GM12878 (cell line): Measurements from ENCODE around the gene FSTL4. TPM values are rescaled to one million over a fixed set of nuclear protein-coding genes. Genes with fewer than 3 reads are reported as not detected.

ENCODE experiments used
- ATAC-seq: fragments of 200-7000 bp; cut with Tn5 transposase; 3 replicates; pipeline ENCODE4 v1.9.1; 2020; ENCODE audit warnings: mild to moderate bottlenecking, moderate library complexity
- BruUV-seq: library from RNA; stranded (reverse); fragments of 400-500 nt; replicated peaks from 2 replicates; lab custom pipeline; 2021; lab: Mats Ljungman, UMichigan
- CTCF ChIA-PET: fragments of 300-600 bp; sonication (Branson Sonifier 250); formaldehyde crosslinking; extraction: SDS; loops from one replicate; lab custom pipeline; 2021; ENCODE audit warnings: inconsistent platforms; lab: Yijun Ruan, JAX
- POLR2A ChIA-PET: fragments of 350-600 bp; formaldehyde crosslinking; extraction: SDS; loops from one replicate; lab custom pipeline; 2021; ENCODE audit warnings: inconsistent platforms; lab: Charles Lee
- RAD21 ChIA-PET: fragments of 300-600 bp; sonication (Branson Sonifier 250); formaldehyde crosslinking; loops from one replicate; lab custom pipeline; 2023; ENCODE audit warnings: antibody characterized with exemption; ENCODE audit not compliant: unreplicated experiment; lab: Charles Lee
- SMC1A ChIA-PET: fragments of 300-600 bp; sonication (Branson Sonifier 250); formaldehyde crosslinking; loops from one replicate; lab custom pipeline; 2023; ENCODE audit not compliant: unreplicated experiment, uncharacterized antibody; lab: Charles Lee
- DNase-seq: peaks from one replicate; pipeline ENCODE4 v3.0.0-alpha.2; 2011; ENCODE audit warnings: low read depth, low spot score
- FAIRE-seq: peaks from 3 replicates; lab custom pipeline; 2011; peaks lifted over from hg19 to GRCh38; lab: Jason Lieb, UNC
- H2AFZ ChIP-seq: 2 replicates; pipeline ENCODE4 v1.6.0; 2011; ENCODE audit warnings: low read depth, low read length, control low read depth; ENCODE audit not compliant: control insufficient read depth
- H3K27ac ChIP-seq: 2 replicates; pipeline ENCODE4 v1.5.1; 2011; ENCODE audit warnings: control low read depth; ENCODE audit not compliant: control insufficient read depth, insufficient read depth
- H3K27me3 ChIP-seq, 2 experiments: replicated peaks in 1 of 2; 2 replicates each; pipeline versions ENCODE4 v1.6.0 to v1.6.1; 2011; ENCODE audit warnings: low read length in 1 of 2; ENCODE audit not compliant: control insufficient read depth in 2 of 2, insufficient read depth in 2 of 2
- H3K36me3 ChIP-seq, 2 experiments: 2 replicates each; pipeline ENCODE4 v1.5.1; 2011; ENCODE audit warnings: low read length in 1 of 2; ENCODE audit not compliant: control insufficient read depth in 2 of 2, insufficient read depth in 2 of 2
- H3K4me1 ChIP-seq: 2 replicates; pipeline ENCODE4 v1.6.1; 2011; ENCODE audit warnings: mild to moderate bottlenecking, low read length, moderate library complexity, mixed read lengths; ENCODE audit not compliant: control insufficient read depth, insufficient read depth
- H3K4me2 ChIP-seq: 2 replicates; pipeline ENCODE4 v1.6.0; 2011; ENCODE audit warnings: control low read depth; ENCODE audit not compliant: control insufficient read depth, insufficient read depth
- H3K4me3 ChIP-seq: fragments of 200-600 bp; sonication (generic); 2 replicates; pipeline ENCODE4 v1.5.1; 2016
- H3K79me2 ChIP-seq: 2 replicates; pipeline ENCODE4 v1.6.0; 2011; ENCODE audit warnings: low read length; ENCODE audit not compliant: control insufficient read depth, insufficient read depth
- H3K9ac ChIP-seq: 2 replicates; pipeline ENCODE4 v1.8.0; 2011; ENCODE audit warnings: low read length, control low read depth, mixed read lengths; ENCODE audit not compliant: control insufficient read depth, insufficient read depth
- H3K9me3 ChIP-seq: replicated peaks from 3 replicates; pipeline ENCODE4 v1.5.1; 2011; ENCODE audit warnings: mild to moderate bottlenecking, low read length; ENCODE audit not compliant: control insufficient read depth, insufficient read depth
- H4K20me1 ChIP-seq: 2 replicates; pipeline ENCODE4 v1.6.0; 2011; ENCODE audit not compliant: control insufficient read depth, insufficient read depth
- BHLHE40 ChIP-seq, 2 experiments: fragments of 450-650 bp in 1 of 2; IDR thresholded peaks; 2 replicates each; pipeline ENCODE4 v1.6.1; 2011 to 2017; ENCODE audit warnings: low read depth in 2 of 2, borderline replicate concordance in 1 of 2, improper control_type of control experiment in 1 of 2, low read length in 1 of 2, mild to moderate bottlenecking in 1 of 2
- EGR1 ChIP-seq, 2 experiments: IDR thresholded peaks; 1 replicate in 1 of 2; 2 replicates in 1 of 2; pipeline ENCODE4 v1.6.1; 2011 to 2012; ENCODE audit warnings: low read depth in 2 of 2, low read length in 2 of 2, borderline replicate concordance in 1 of 2, mild to moderate bottlenecking in 1 of 2, moderate library complexity in 1 of 2
- FOS ChIP-seq: IDR thresholded peaks from 3 replicates; pipeline ENCODE4 v1.6.1; 2011; ENCODE audit warnings: borderline replicate concordance; ENCODE audit not compliant: insufficient read length; ENCODE audit errors: extremely low read depth
- MEF2A ChIP-seq: IDR thresholded peaks from 2 replicates; pipeline ENCODE4 v1.6.1; 2011; ENCODE audit warnings: low read depth, mild to moderate bottlenecking, low read length, moderate library complexity; ENCODE audit not compliant: insufficient read depth
- POLR2AphosphoS5 ChIP-seq: IDR thresholded peaks from 2 replicates; pipeline ENCODE4 v1.6.1; 2011; ENCODE audit warnings: mild to moderate bottlenecking, low read length, inconsistent platforms
- SIN3A ChIP-seq: IDR thresholded peaks from 2 replicates; pipeline ENCODE4 v1.6.1; 2012; ENCODE audit warnings: low read depth, low read length, improper control_type of control experiment
- SP1 ChIP-seq: IDR thresholded peaks from one replicate; pipeline ENCODE4 v1.6.1; 2011; ENCODE audit warnings: low read depth, low read length
- WGBS: methylation state at CpG from one replicate; pipeline ENCODE4 v1.1.6; 2016; ENCODE audit warnings: low lambda C conversion rate; ENCODE audit not compliant: insufficient replicate concordance, insufficient coverage; ENCODE audit errors: missing lambda C conversion rate; 5-methylcytosine and 5-hydroxymethylcytosine counted together
- in situ Hi-C: fragments of 300-500 bp; cut with MboI; formaldehyde crosslinking; loops from 9 replicates; pipeline ENCODE4 v1.14.3; 2018; ENCODE audit warnings: mixed read lengths
- intact Hi-C: fragments of 100-400 bp; cut with micrococcal nuclease; formaldehyde crosslinking; loops from one replicate; pipeline ENCODE4 v1.14.2; 2022; ENCODE audit not compliant: unreplicated experiment
- polyA plus RNA-seq, 11 experiments: library from polyadenylated mRNA; depleted of rRNA in 4 of 11; unstranded in 6 of 11; stranded (reverse) in 5 of 11; fragments of >200 nt; fragmentation: Nextera tagmentation in 4 of 11; fragmentation: Illumina TruSeq in 1 of 11; extraction: Ambion mirVana in 4 of 11; extraction: Trizol in 1 of 11; gene quantifications; 1 replicate in 1 of 11; 2 replicates in 10 of 11; pipeline versions ENCODE4 v1.2.1 to v1.2.3, GENCODE V29; 2011 to 2016; ENCODE audit warnings: inconsistent platforms in 2 of 11, missing spikeins in 2 of 11, low read depth in 1 of 11
- total RNA-seq, 4 experiments: library from RNA; depleted of rRNA in 3 of 4; stranded (reverse); fragments of >200 nt in 3 of 4; fragmentation: Illumina TruSeq in 1 of 4; extraction: Trizol in 1 of 4; gene quantifications; 2 replicates each; pipeline versions ENCODE4 v1.2.1 to v1.2.3, GENCODE V29; 2013 to 2021

Gene FSTL4
- total and polyA plus RNA-seq, 10 of the 15 experiments (the other 5 are each of a cell fraction or from before 2014, with no cell fraction given): 0.01 to 0.79 (median 0.21) TPM; not detected in 6

DNA sequence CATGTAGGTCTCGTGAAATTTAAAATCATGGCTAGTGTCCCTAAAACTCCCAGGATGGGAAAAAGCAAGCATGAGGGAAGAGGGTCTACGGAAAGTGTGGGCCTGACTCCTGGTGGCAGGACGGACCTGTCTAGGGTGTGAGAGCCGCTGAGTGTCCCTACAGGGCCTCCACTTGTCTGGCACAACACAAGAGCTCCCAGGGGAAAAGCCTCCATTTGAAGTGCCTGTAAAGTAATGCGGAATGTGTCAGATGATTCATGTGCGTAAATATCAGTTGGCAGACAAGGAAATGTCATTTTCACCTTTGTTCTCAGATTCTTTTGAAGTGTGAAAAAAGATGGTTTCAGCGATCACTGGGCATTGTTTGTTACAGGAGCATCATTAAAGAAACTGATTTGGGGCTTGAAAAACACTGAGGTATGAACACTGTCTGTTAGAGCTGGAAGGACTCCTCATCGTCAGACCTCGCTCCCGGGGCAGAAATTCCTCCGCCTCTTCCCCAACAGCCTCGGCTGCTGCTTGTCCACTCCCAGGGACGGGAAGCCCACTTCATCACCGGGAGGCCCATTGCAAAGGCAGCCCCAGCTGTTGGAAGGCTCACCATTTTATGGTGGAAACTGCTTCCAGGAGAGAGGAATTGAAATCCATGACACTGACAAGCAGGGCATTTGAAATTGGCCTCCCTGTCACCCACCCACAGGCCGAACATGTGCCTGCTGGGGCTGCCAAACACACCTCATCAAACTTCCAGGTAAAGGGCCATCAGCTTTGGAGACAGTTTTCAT, 240.8 kb downstream of the FSTL4 start:
- ChIA-PET POLR2A (no interaction called here), RAD21 (no interaction called here)
- ATAC-seq: no peak
- Histone ChIP-seq H3K79me2 (no peaks in the 10 kb centered on the region), H3K4me1 (no peaks in the 10 kb centered on the region), H3K9ac (no peak overlapping the region), H3K4me2 (no peak overlapping the region)
- no peak for DNase-seq
- no peak for TF ChIP-seq MEF2A
- no peak for TF ChIP-seq SP1
- TF ChIP-seq EGR1 (IDR thresholded peaks at IDR 0.05; ENCODE audit: borderline replicate concordance in 1 of 2, low read depth in 2 of 2, low read length in 2 of 2): no peak
- TF ChIP-seq BHLHE40 (IDR thresholded peaks at IDR 0.05; ENCODE audit: borderline replicate concordance in 1 of 2, low read depth in 2 of 2, low read length in 1 of 2): no peak
- TF ChIP-seq, all 136 proteins: peak for 0
- no peak for FAIRE-seq
- in situ Hi-C loops: no loop called here
- Histone ChIP-seq H3K4me3 (no peak overlapping the region), H3K27me3 (no peaks in the 10 kb centered on the region; a peak in 1 of 4 replicates), H2AFZ (no peak overlapping the region), H4K20me1 (no peaks in the 10 kb centered on the region), H3K36me3 (no peaks in the 10 kb centered on the region), H3K9me3 (no peaks in the 10 kb centered on the region), H3K27ac (no peak overlapping the region)
- ChIA-PET SMC1A (no interaction called here), CTCF (interaction anchor here (0.6 to 0.9 kb wide), 2 partner anchors 402 to 497 kb away, joined by 3 read pairs; no protein-coding TSS in a partner anchor)
- WGBS: 31% methylated on average over 14 of the region's 15 CpGs
- BruUV-seq: no TSS peak
- intact Hi-C loops: no loop called here

- intact Hi-C loops (no loop called here), in situ Hi-C loops (no loop called here)
- BruUV-seq: no TSS peak
- Histone ChIP-seq H3K4me2 (no peak overlapping the region), H3K27me3 (no peaks in the 10 kb centered on the region; a peak in 1 of 4 replicates), H4K20me1 (no peaks in the 10 kb centered on the region), H2AFZ (no peak overlapping the region), H3K4me3 (no peak overlapping the region), H3K79me2 (no peaks in the 10 kb centered on the region), H3K36me3 (no peaks in the 10 kb centered on the region), H3K9me3 (no peaks in the 10 kb centered on the region), H3K4me1 (no peaks in the 10 kb centered on the region), H3K9ac (no peak overlapping the region), H3K27ac (no peak overlapping the region)
- FAIRE-seq: no peak
- WGBS: 37% methylated on average over 7 of the region's 7 CpGs
- no peak for ATAC-seq
- ChIA-PET RAD21 (no interaction called here), CTCF (interaction anchor here (2.8 kb wide), 1 partner anchor 53 kb away, joined by 6 read pairs; no protein-coding TSS in a partner anchor), SMC1A (no interaction called here), POLR2A (no interaction called here)
- DNase-seq: no peak
- TF ChIP-seq SIN3A (no peak), FOS (no peak), POLR2AphosphoS5 (no peak)
Observed at GRCh38 chr5:133370904-133371303, 241.4 kb downstream of the FSTL4 start.
